Osteoblast (primary cell): ENCODE data around the gene TUBB2B. TPM values are rescaled to one million over a fixed set of nuclear protein-coding genes. Genes with fewer than 3 reads are reported as not detected.

Experiments used
- DNase-seq: peaks from one replicate; pipeline ENCODE4 v3.0.0; 2011; ENCODE audit warnings: low spot score, mixed read lengths; ENCODE audit not compliant: insufficient read length; ENCODE audit errors: missing footprints
- H2AFZ ChIP-seq: 2 replicates; pipeline ENCODE4 v1.6.0; 2011; ENCODE audit warnings: mild to moderate bottlenecking, low read length
- H3K27ac ChIP-seq: 2 replicates; pipeline ENCODE4 v1.5.1; 2011; ENCODE audit warnings: mild to moderate bottlenecking, low read depth, low read length, moderate library complexity
- H3K27me3 ChIP-seq: 2 replicates; pipeline ENCODE4 v1.6.0; 2012; ENCODE audit warnings: mild to moderate bottlenecking, control low read depth, inconsistent platforms, low read length, moderate library complexity; ENCODE audit not compliant: insufficient read depth
- H3K36me3 ChIP-seq: 2 replicates; pipeline ENCODE4 v1.5.1; 2011; ENCODE audit warnings: mild to moderate bottlenecking, low read length, control low read depth, moderate library complexity; ENCODE audit not compliant: insufficient read depth
- H3K4me1 ChIP-seq: 2 replicates; pipeline ENCODE4 v1.5.1; 2011; ENCODE audit warnings: mild to moderate bottlenecking, low read length, control low read depth, moderate library complexity; ENCODE audit not compliant: insufficient read depth
- H3K4me2 ChIP-seq: 2 replicates; pipeline ENCODE4 v1.6.0; 2011; ENCODE audit warnings: mild to moderate bottlenecking, low read length; ENCODE audit not compliant: insufficient read depth
- H3K4me3 ChIP-seq: fragments of 200-600 bp; sonication (generic); 3 replicates; pipeline ENCODE4 v1.5.1; 2012; ENCODE audit warnings: mild to moderate bottlenecking, low read length, inconsistent platforms; ENCODE audit not compliant: insufficient read depth
- H3K79me2 ChIP-seq: 2 replicates; pipeline ENCODE4 v1.6.0; 2012; ENCODE audit warnings: mild to moderate bottlenecking, low read length, control low read depth, inconsistent platforms; ENCODE audit not compliant: insufficient read depth
- H3K9me3 ChIP-seq: 2 replicates; pipeline ENCODE4 v1.5.1; 2011; ENCODE audit warnings: low read depth, low read length, control low read depth
- H4K20me1 ChIP-seq: 2 replicates; pipeline ENCODE4 v1.6.0; 2012; ENCODE audit warnings: mild to moderate bottlenecking, low read length, control low read depth; ENCODE audit not compliant: insufficient read depth
- total RNA-seq: library from RNA; depleted of rRNA; stranded (reverse); fragments of >200 nt; gene quantifications from 2 replicates; pipeline ENCODE4 v1.2.3, GENCODE V29; 2012
- TF ChIP-seq, protein P1 (sequence below): IDR thresholded peaks from 2 replicates; pipeline ENCODE4 v1.5.1; 2011; ENCODE audit warnings: mild to moderate bottlenecking, low read depth, low read length, moderate library complexity; ENCODE audit errors: extremely low read depth

Gene TUBB2B
- total RNA-seq, 1 donor: 9.0 TPM

DNA sequence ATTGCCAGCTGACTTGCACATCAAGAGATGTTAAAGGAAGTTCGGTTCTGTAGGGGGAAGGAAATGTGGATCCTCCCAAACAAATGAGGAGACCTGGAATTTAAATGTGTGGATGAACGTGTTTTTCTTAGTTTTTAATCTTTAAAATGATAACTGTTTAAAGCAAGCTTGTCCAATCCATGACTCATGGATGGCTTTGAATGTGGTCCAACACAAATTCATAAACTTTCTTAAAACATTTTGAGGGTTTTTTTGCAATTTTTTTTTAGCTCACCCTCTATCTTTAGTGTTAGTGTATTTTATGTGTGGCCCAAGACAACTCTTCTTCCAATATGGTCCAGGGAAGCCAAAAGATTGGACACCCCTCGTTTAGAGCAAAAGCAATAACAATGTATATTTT lies 12.6 kb downstream of the TUBB2B start:
- H3K4me1 ChIP-seq: peaks cover 32% of the 10 kb centered on the region
- H3K79me2 ChIP-seq: no peaks in the 10 kb centered on the region
- H3K36me3 ChIP-seq: no peaks in the 10 kb centered on the region
- DNase-seq: no peak
- H3K9me3 ChIP-seq: no peaks in the 10 kb centered on the region
- H2AFZ ChIP-seq: peak overlapping the region; percentile 27
- TF ChIP-seq, protein P1, sequence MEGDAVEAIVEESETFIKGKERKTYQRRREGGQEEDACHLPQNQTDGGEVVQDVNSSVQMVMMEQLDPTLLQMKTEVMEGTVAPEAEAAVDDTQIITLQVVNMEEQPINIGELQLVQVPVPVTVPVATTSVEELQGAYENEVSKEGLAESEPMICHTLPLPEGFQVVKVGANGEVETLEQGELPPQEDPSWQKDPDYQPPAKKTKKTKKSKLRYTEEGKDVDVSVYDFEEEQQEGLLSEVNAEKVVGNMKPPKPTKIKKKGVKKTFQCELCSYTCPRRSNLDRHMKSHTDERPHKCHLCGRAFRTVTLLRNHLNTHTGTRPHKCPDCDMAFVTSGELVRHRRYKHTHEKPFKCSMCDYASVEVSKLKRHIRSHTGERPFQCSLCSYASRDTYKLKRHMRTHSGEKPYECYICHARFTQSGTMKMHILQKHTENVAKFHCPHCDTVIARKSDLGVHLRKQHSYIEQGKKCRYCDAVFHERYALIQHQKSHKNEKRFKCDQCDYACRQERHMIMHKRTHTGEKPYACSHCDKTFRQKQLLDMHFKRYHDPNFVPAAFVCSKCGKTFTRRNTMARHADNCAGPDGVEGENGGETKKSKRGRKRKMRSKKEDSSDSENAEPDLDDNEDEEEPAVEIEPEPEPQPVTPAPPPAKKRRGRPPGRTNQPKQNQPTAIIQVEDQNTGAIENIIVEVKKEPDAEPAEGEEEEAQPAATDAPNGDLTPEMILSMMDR: no peak
- no peak overlapping the region for H3K4me3 ChIP-seq
- H3K27me3 ChIP-seq: peaks cover 46% of the 10 kb centered on the region
- H3K27ac ChIP-seq: no peak overlapping the region
- peak overlapping the region; percentile 59 for H3K4me2 ChIP-seq
- H4K20me1 ChIP-seq: no peaks in the 10 kb centered on the region

- no peaks in the 10 kb centered on the region for H3K79me2 ChIP-seq
- H4K20me1 ChIP-seq: no peaks in the 10 kb centered on the region
- TF ChIP-seq, protein P1: no peak
- H3K4me1 ChIP-seq: peaks cover 48% of the 10 kb centered on the region
- H2AFZ ChIP-seq: no peak overlapping the region
- no peaks in the 10 kb centered on the region for H3K9me3 ChIP-seq
- no peak overlapping the region for H3K27ac ChIP-seq
- H3K27me3 ChIP-seq: peaks cover 33% of the 10 kb centered on the region
- no peak overlapping the region for H3K4me3 ChIP-seq
- no peaks in the 10 kb centered on the region for H3K36me3 ChIP-seq
- H3K4me2 ChIP-seq: no peak overlapping the region
- no peak for DNase-seq
Observed at GRCh38 chr6:3213334-3213695, 14.1 kb downstream of the TUBB2B start.

DNA sequence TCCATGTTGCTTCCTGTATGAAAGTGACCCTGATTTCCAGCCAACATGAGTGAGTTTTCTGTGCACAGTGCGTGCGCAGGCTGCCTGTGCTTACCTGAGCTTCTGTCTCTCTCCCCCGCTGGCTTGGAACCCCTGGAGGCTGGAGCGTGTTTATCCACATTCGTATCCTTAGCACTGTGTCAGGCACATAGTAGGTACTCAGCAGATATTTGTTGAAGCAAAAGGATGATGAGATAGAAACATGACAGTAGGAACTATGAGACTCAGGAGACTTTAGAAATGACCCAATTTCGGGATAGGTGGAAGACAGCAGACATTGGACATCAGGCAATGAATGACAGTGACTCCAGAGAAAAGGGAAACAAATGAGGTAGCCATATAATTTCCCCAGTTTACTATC lies 15.2 kb downstream of the TUBB2B start:
- H3K9me3 ChIP-seq: no peaks in the 10 kb centered on the region
- H2AFZ ChIP-seq: no peak overlapping the region
- H3K36me3 ChIP-seq: no peaks in the 10 kb centered on the region
- no peaks in the 10 kb centered on the region for H3K79me2 ChIP-seq
- H3K27ac ChIP-seq: no peak overlapping the region
- H3K4me2 ChIP-seq: peak overlapping the region; percentile 27
- H3K4me1 ChIP-seq: peaks cover 56% of the 10 kb centered on the region
- H3K27me3 ChIP-seq: peaks cover 23% of the 10 kb centered on the region
- TF ChIP-seq, protein P1: no peak
- H3K4me3 ChIP-seq: no peak overlapping the region
- no peak for DNase-seq
- H4K20me1 ChIP-seq: no peaks in the 10 kb centered on the region

- peaks cover 18% of the 10 kb centered on the region for H3K27me3 ChIP-seq
- H4K20me1 ChIP-seq: no peaks in the 10 kb centered on the region
- no peaks in the 10 kb centered on the region for H3K79me2 ChIP-seq
- H3K4me2 ChIP-seq: peak overlapping the region; percentile 27
- TF ChIP-seq, protein P1: no peak
- no peak for DNase-seq
- peaks cover 57% of the 10 kb centered on the region for H3K4me1 ChIP-seq
- H3K9me3 ChIP-seq: no peaks in the 10 kb centered on the region
- H3K36me3 ChIP-seq: no peaks in the 10 kb centered on the region
- peak overlapping the region; percentile 1 for H2AFZ ChIP-seq
- no peak overlapping the region for H3K4me3 ChIP-seq
- H3K27ac ChIP-seq: peak overlapping the region; percentile 68
Observed at GRCh38 chr6:3211681-3212080, 15.8 kb downstream of the TUBB2B start.
